HCT116 (cell line): ENCODE results near the gene AMOTL1. TPM values are rescaled to one million over a fixed set of nuclear protein-coding genes. Genes with fewer than 3 reads are reported as not detected.

ENCODE experiments used
- EGR1 ChIP-seq: IDR thresholded peaks from 2 replicates; pipeline ENCODE4 v1.6.1; 2012; ENCODE audit warnings: low read depth
- ELF1 ChIP-seq: IDR thresholded peaks from 2 replicates; pipeline ENCODE4 v1.6.1; 2012; ENCODE audit warnings: low read depth, borderline replicate concordance
- EZH2 ChIP-seq: fragments of 200-600 bp; sonication (generic); IDR thresholded peaks from 2 replicates; pipeline ENCODE4 v1.6.1; 2017; ENCODE audit warnings: antibody characterized with exemption, mixed run types
- EZH2phosphoT487 ChIP-seq: fragments of 200-600 bp; IDR thresholded peaks from 2 replicates; pipeline ENCODE4 v1.6.1; 2018; ENCODE audit warnings: antibody characterized with exemption, borderline replicate concordance
- MAX ChIP-seq: IDR thresholded peaks from 2 replicates; pipeline ENCODE4 v1.6.1; 2012
- RAD21 ChIP-seq: IDR thresholded peaks from 2 replicates; pipeline ENCODE4 v1.6.1; 2012; ENCODE audit warnings: low read depth, mild to moderate bottlenecking
- TCF7L2 ChIP-seq: IDR thresholded peaks from 2 replicates; pipeline ENCODE4 v1.7.0; 2011; ENCODE audit warnings: borderline replicate concordance, inconsistent platforms; ENCODE audit not compliant: insufficient read depth, insufficient read length; ENCODE audit errors: extremely low read depth
- ZNF274 ChIP-seq: fragments of 200-500 bp; sonication (Bioruptor generic); IDR thresholded peaks from 2 replicates; pipeline ENCODE4 v1.6.1; 2014; ENCODE audit warnings: mild to moderate bottlenecking, low read depth, low read length, inconsistent platforms
- total RNA-seq: library from RNA; stranded (reverse); gene quantifications from one replicate; pipeline ENCODE4 v1.2.1, GENCODE V29; 2021; ENCODE audit not compliant: unreplicated experiment
- TF ChIP-seq, protein P1 (sequence below): IDR thresholded peaks from 2 replicates; pipeline ENCODE4 v1.6.1; 2011; ENCODE audit warnings: mild to moderate bottlenecking, low read length, moderate library complexity; ENCODE audit not compliant: insufficient replicate concordance; ENCODE audit errors: extremely low read depth
- TF ChIP-seq, protein P2 (sequence below), 3 experiments: fragments of 200-600 bp in 1 of 3; sonication (generic) in 1 of 3; IDR thresholded peaks in 2 of 3; conservative IDR thresholded peaks in 1 of 3; 2 replicates each; pipeline ENCODE4 v1.5.1; 2012 to 2017; ENCODE audit warnings: low read depth in 2 of 3, low read length in 2 of 3, antibody characterized with exemption in 1 of 3, borderline replicate concordance in 1 of 3, control low read depth in 1 of 3, mild to moderate bottlenecking in 1 of 3, mixed read lengths in 1 of 3, mixed run types in 1 of 3, moderate library complexity in 1 of 3; ENCODE audit not compliant: insufficient read depth in 1 of 3

Gene AMOTL1
- total RNA-seq, 1 experiment from 2014 or later = 27.6 TPM

DNA sequence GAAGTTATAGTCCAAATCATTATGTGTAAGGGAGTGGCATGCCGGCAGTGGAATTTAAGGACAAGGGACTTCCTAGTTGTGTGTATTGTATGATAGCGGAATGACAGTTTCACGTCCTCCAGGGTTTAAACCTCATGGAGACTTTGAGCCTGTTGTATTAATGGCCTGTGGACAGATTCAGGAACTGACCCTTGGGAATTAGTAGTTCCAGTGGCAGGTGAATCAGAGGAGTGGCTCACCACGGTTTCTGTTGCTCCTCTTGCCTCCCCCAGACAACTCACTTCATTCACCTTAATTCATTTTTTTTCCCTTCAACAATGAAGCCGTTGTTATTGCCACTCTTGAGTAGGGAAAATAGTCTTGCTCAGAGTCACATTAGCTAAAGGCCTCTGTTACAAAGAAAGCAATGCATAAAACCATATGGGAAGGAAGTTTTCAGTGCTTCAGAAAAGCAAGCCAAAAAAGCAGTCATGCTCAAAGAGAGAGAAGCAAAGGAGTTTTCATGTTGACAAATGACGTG lies 22.6 kb downstream of the AMOTL1 start (continued):
- TF ChIP-seq, protein P1, sequence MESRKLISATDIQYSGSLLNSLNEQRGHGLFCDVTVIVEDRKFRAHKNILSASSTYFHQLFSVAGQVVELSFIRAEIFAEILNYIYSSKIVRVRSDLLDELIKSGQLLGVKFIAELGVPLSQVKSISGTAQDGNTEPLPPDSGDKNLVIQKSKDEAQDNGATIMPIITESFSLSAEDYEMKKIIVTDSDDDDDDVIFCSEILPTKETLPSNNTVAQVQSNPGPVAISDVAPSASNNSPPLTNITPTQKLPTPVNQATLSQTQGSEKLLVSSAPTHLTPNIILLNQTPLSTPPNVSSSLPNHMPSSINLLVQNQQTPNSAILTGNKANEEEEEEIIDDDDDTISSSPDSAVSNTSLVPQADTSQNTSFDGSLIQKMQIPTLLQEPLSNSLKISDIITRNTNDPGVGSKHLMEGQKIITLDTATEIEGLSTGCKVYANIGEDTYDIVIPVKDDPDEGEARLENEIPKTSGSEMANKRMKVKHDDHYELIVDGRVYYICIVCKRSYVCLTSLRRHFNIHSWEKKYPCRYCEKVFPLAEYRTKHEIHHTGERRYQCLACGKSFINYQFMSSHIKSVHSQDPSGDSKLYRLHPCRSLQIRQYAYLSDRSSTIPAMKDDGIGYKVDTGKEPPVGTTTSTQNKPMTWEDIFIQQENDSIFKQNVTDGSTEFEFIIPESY = no peak
- no peak for TF ChIP-seq MAX
- TF ChIP-seq EZH2 = no peak
- TF ChIP-seq ZNF274 = no peak
- no peak for TF ChIP-seq ELF1
- no peak for TF ChIP-seq RAD21
- no peak for TF ChIP-seq TCF7L2
- TF ChIP-seq EZH2phosphoT487 = no peak
- TF ChIP-seq, protein P2, sequence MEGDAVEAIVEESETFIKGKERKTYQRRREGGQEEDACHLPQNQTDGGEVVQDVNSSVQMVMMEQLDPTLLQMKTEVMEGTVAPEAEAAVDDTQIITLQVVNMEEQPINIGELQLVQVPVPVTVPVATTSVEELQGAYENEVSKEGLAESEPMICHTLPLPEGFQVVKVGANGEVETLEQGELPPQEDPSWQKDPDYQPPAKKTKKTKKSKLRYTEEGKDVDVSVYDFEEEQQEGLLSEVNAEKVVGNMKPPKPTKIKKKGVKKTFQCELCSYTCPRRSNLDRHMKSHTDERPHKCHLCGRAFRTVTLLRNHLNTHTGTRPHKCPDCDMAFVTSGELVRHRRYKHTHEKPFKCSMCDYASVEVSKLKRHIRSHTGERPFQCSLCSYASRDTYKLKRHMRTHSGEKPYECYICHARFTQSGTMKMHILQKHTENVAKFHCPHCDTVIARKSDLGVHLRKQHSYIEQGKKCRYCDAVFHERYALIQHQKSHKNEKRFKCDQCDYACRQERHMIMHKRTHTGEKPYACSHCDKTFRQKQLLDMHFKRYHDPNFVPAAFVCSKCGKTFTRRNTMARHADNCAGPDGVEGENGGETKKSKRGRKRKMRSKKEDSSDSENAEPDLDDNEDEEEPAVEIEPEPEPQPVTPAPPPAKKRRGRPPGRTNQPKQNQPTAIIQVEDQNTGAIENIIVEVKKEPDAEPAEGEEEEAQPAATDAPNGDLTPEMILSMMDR (IDR thresholded peaks at IDR 0.05 in 2 of 3, conservative IDR thresholded peaks at IDR 0.05 in 1 of 3; ENCODE audit: borderline replicate concordance in 1 of 3, insufficient read depth in 1 of 3, low read depth in 2 of 3, low read length in 2 of 3) = no peak
- no peak for TF ChIP-seq EGR1
